ENCODE measurements around the gene AK5.

AK5 gene

GRCh38 chr1:77281491-77282186, at the start of gene AK5:
TSS of gene AK5 (plus strand) at chr1:77282019. CDS start at chr1:77282314, 295 bp downstream.
- peak; percentile 32 for DNase-seq

- no peak for DNase-seq
These were observed 49.0 kb upstream of the AK5 start for GRCh38 chr1:77232829-77233228.

GRCh38 chr1:77234096-77234495, 47.7 kb upstream of the AK5 start:
- DNase-seq = no peak

- DNase-seq = no peak
These were observed 46.9 kb upstream of the AK5 start for GRCh38 chr1:77234943-77235342.

GRCh38 chr1:77238462-77238861, 43.4 kb upstream of the AK5 start:
- no peak for DNase-seq

- no peak for DNase-seq
These were observed 42.5 kb upstream of the AK5 start for GRCh38 chr1:77239311-77239710.

GRCh38 chr1:77245830-77246229, 36.0 kb upstream of the AK5 start:
- no peak for DNase-seq

- no peak for DNase-seq
These were observed 31.7 kb upstream of the AK5 start for GRCh38 chr1:77250126-77250525.

GRCh38 chr1:77253211-77253610, 28.6 kb upstream of the AK5 start:
- no peak for DNase-seq

- no peak for DNase-seq
These were observed 18.1 kb upstream of the AK5 start for GRCh38 chr1:77263708-77264107.

GRCh38 chr1:77265180-77265579, 16.6 kb upstream of the AK5 start:
- DNase-seq = no peak

- no peak for DNase-seq
These were observed 14.8 kb upstream of the AK5 start for GRCh38 chr1:77267035-77267434.

- DNase-seq = no peak
These were observed 9.8 kb upstream of the AK5 start for GRCh38 chr1:77271852-77272580.

GRCh38 chr1:77273891-77274290, 7.9 kb upstream of the AK5 start:
- DNase-seq = no peak

- no peak for DNase-seq
These were observed 6.6 kb upstream of the AK5 start for GRCh38 chr1:77275194-77275593.

GRCh38 chr1:77276941-77277340, 4.9 kb upstream of the AK5 start:
- DNase-seq = no peak

GRCh38 chr1:77279929-77280328, 1.9 kb upstream of the AK5 start:
- no peak for DNase-seq

- no peak for DNase-seq
These were observed 857 bp upstream of the AK5 start for GRCh38 chr1:77280962-77281361.

- peak; percentile 15 for DNase-seq
These were observed 507 bp downstream of the AK5 start for GRCh38 chr1:77282187-77282865.

- peak; percentile 23 for DNase-seq
These were observed 1.2 kb downstream of the AK5 start for GRCh38 chr1:77282866-77283539.

- no peak for DNase-seq
These were observed 2.0 kb downstream of the AK5 start for GRCh38 chr1:77283701-77284425.

GRCh38 chr1:77287535-77287934, 5.7 kb downstream of the AK5 start:
- DNase-seq = no peak

- no peak for DNase-seq
These were observed 6.5 kb downstream of the AK5 start for GRCh38 chr1:77288275-77288674.

All from COR-L47 (cell line).